ENCODE data around the gene GRB10. TPM values are rescaled to one million over a fixed set of nuclear protein-coding genes. Genes with fewer than 3 reads are reported as not detected.
A peak's percentile ranks its signal among the peaks of the same experiment; 100 is the strongest.

Gene GRB10
- total RNA-seq, 1 experiment from 2014 or later, result 47.9 TPM

DNA sequence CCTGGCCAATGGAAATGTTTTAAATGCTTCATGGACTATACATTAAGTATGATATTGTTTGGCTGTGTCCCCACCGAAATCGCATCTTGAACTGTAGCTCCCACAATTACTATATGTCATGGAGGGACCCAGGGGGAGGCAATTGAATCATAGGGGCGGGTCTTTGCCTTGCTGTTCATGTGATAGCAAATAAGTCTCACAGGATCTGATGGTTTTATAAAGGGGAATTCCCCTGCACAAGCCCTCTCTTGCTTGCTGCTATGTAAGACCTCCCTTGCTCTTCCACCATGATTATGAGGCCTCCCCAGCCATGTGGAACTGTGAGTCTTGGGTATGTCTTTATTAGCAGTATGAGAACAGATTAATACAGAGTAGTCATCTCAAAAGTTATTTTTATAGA lies 32.4 kb upstream of the GRB10 start:
- Histone ChIP-seq H3K27me3 (ENCODE audit: insufficient read depth, low read depth) (no peaks in the 10 kb centered on the region), H3K36me3 (ENCODE audit: low read depth) (no peaks in the 10 kb centered on the region), H3K4me1 (replicated peaks; ENCODE audit: insufficient read depth) (peaks cover 12% of the 10 kb centered on the region), H3K4me2 (no peak overlapping the region), H3K9me2 (ENCODE audit: insufficient read depth) (no peaks in the 10 kb centered on the region), H3K4me3 (no peak overlapping the region), H3F3A (ENCODE audit: insufficient read depth, low read depth) (peaks cover 3% of the 10 kb centered on the region; the same call in 1 of the 2 replicates), H4K20me1 (ENCODE audit: insufficient read depth) (no peaks in the 10 kb centered on the region), H3K27ac (no peak overlapping the region), H3K79me2 (ENCODE audit: low read depth) (no peaks in the 10 kb centered on the region), H2AFZ (no peak overlapping the region), H3K9me3 (ENCODE audit: insufficient read depth, low read depth) (no peaks in the 10 kb centered on the region)
- CTCF ChIA-PET, result no interaction called here
- POLR2A ChIA-PET (ENCODE audit: unreplicated experiment), result no interaction called here
- DNase-seq, result no peak
- intact Hi-C loops (cut with micrococcal nuclease; ENCODE audit: unreplicated experiment), result no loop called here
- TF ChIP-seq, protein P1, sequence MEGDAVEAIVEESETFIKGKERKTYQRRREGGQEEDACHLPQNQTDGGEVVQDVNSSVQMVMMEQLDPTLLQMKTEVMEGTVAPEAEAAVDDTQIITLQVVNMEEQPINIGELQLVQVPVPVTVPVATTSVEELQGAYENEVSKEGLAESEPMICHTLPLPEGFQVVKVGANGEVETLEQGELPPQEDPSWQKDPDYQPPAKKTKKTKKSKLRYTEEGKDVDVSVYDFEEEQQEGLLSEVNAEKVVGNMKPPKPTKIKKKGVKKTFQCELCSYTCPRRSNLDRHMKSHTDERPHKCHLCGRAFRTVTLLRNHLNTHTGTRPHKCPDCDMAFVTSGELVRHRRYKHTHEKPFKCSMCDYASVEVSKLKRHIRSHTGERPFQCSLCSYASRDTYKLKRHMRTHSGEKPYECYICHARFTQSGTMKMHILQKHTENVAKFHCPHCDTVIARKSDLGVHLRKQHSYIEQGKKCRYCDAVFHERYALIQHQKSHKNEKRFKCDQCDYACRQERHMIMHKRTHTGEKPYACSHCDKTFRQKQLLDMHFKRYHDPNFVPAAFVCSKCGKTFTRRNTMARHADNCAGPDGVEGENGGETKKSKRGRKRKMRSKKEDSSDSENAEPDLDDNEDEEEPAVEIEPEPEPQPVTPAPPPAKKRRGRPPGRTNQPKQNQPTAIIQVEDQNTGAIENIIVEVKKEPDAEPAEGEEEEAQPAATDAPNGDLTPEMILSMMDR (conservative IDR thresholded peaks at IDR 0.05), result no peak
- TF ChIP-seq EZH2 (IDR thresholded peaks at IDR 0.05; ENCODE audit: low read depth), result no peak
- no TSS peak for BruUV-seq (replicated peaks)

DNA sequence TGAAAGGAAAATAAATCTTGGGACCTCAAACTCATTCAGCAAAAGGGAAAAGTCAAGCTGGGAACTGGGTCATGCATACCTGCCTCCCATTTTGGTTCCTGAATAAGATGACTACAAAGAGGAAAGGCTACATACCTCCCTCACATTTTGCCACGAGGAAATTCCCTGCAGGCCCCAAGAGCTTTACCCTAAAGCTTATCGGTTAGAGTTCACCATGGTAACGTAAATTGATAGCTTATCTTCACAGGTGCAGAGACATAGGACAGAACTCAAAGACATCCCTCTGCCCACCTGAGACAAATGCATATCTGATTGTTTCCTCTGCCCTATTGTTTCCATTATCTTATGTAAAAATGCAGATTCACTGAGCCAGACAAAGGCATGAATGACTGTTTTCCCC lies 31.5 kb upstream of the GRB10 start:
- H3K9me2 ChIP-seq (ENCODE audit: insufficient read depth), result no peaks in the 10 kb centered on the region
- H3K4me3 ChIP-seq, result no peak overlapping the region
- no peak overlapping the region for H3K27ac ChIP-seq
- TF ChIP-seq EZH2 (IDR thresholded peaks at IDR 0.05; ENCODE audit: low read depth), result no peak
- TF ChIP-seq, protein P1 (conservative IDR thresholded peaks at IDR 0.05), result no peak
- H3K4me1 ChIP-seq (replicated peaks; ENCODE audit: insufficient read depth), result peaks cover 12% of the 10 kb centered on the region
- no peak overlapping the region for H2AFZ ChIP-seq
- no TSS peak for BruUV-seq (replicated peaks)
- POLR2A ChIA-PET (ENCODE audit: unreplicated experiment), result no interaction called here
- DNase-seq, result no peak
- H3K27me3 ChIP-seq (ENCODE audit: insufficient read depth, low read depth), result no peaks in the 10 kb centered on the region
- peaks cover 3% of the 10 kb centered on the region; the same call in 1 of the 2 replicates for H3F3A ChIP-seq (ENCODE audit: insufficient read depth, low read depth)
- H3K9me3 ChIP-seq (ENCODE audit: insufficient read depth, low read depth), result no peaks in the 10 kb centered on the region
- intact Hi-C loops (cut with micrococcal nuclease; ENCODE audit: unreplicated experiment), result no loop called here
- H4K20me1 ChIP-seq (ENCODE audit: insufficient read depth), result no peaks in the 10 kb centered on the region
- H3K4me2 ChIP-seq, result no peak overlapping the region
- H3K36me3 ChIP-seq (ENCODE audit: low read depth), result no peaks in the 10 kb centered on the region
- no peaks in the 10 kb centered on the region for H3K79me2 ChIP-seq (ENCODE audit: low read depth)
- CTCF ChIA-PET, result no interaction called here

DNA sequence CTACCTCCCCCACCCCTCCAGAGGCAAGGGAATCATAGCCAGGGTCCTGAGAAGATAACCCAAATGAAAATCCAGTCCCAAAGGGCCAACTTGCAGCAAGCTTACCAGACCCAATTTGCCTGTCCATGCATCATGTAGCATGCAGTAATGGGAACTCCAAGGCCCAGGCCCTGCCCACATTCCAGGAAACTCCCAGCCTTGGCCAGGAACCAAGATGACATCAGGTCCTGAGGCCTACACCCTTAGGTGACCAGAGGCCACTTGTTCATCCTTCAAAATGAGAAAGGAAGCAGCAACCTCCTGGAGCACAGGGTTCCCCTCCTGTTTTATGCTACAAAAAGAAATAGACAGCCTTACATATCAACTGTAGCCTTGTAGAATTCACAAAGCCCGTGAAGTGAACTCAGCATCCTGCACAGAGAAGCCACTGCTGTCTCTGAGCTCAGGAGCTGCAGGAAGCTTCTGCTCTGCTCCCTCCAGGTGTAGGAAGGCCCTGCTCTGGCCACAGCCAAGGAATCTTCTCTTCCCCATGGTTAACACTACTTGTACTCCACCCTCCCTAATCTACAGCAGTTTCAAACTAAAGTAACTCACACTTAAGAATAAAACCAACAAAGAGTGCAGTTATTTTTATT lies 30.3 kb upstream of the GRB10 start:
- ChIA-PET POLR2A (ENCODE audit: unreplicated experiment) (interaction anchor here (0.7 kb wide), 1 partner anchor 485 kb away, joined by 4 read pairs; no protein-coding TSS in a partner anchor), CTCF (interaction anchor here (0.5 to 0.6 kb wide), 2 partner anchors 19 to 328 kb away, joined by 3 to 4 read pairs; no protein-coding TSS in a partner anchor)
- no peaks in the 10 kb centered on the region for H3K9me2 ChIP-seq (ENCODE audit: insufficient read depth)
- H3K27me3 ChIP-seq (ENCODE audit: insufficient read depth, low read depth), result no peaks in the 10 kb centered on the region
- no peaks in the 10 kb centered on the region for H4K20me1 ChIP-seq (ENCODE audit: insufficient read depth)
- H3F3A ChIP-seq (ENCODE audit: insufficient read depth, low read depth), result peaks cover 3% of the 10 kb centered on the region; the same call in 1 of the 2 replicates
- no peak overlapping the region for H2AFZ ChIP-seq
- no TSS peak for BruUV-seq (replicated peaks)
- no peak overlapping the region for H3K27ac ChIP-seq
- H3K4me1 ChIP-seq (replicated peaks; ENCODE audit: insufficient read depth), result peaks cover 12% of the 10 kb centered on the region
- no peaks in the 10 kb centered on the region for H3K79me2 ChIP-seq (ENCODE audit: low read depth)
- no peaks in the 10 kb centered on the region for H3K36me3 ChIP-seq (ENCODE audit: low read depth)
- peak overlapping the region; percentile 9; the same call in 1 of the 2 replicates for H3K4me2 ChIP-seq
- H3K9me3 ChIP-seq (ENCODE audit: insufficient read depth, low read depth), result no peaks in the 10 kb centered on the region
- intact Hi-C loops (cut with micrococcal nuclease; ENCODE audit: unreplicated experiment), result no loop called here
- no peak overlapping the region for H3K4me3 ChIP-seq
- peak; percentile 87 to 90 for DNase-seq
- TF ChIP-seq, protein P1 (conservative IDR thresholded peaks at IDR 0.05), result no peak
- no peak for TF ChIP-seq EZH2 (IDR thresholded peaks at IDR 0.05; ENCODE audit: low read depth)
